GM18507 (cell line): ENCODE results near the gene STX17.

Source experiments
- DNase-seq: peaks from one replicate; pipeline ENCODE4 v3.0.0; 2011; ENCODE audit warnings: low read depth; ENCODE audit not compliant: insufficient read length; ENCODE audit errors: extremely low spot score
- FAIRE-seq: peaks from 2 replicates; lab custom pipeline; 2011; peaks lifted over from hg19 to GRCh38; lab: Jason Lieb, UNC

STX17 gene

GRCh38 chr9:99896119-99896518, 10.3 kb upstream of the STX17 start:
- FAIRE-seq (no peak), DNase-seq (no peak)

GRCh38 chr9:99903393-99903792, 3.1 kb upstream of the STX17 start:
- no peak for DNase-seq
- FAIRE-seq: no peak

GRCh38 chr9:99905833-99906402, 536 bp upstream of the STX17 start:
- peak; percentile 5 for FAIRE-seq
- no peak for DNase-seq

DNA sequence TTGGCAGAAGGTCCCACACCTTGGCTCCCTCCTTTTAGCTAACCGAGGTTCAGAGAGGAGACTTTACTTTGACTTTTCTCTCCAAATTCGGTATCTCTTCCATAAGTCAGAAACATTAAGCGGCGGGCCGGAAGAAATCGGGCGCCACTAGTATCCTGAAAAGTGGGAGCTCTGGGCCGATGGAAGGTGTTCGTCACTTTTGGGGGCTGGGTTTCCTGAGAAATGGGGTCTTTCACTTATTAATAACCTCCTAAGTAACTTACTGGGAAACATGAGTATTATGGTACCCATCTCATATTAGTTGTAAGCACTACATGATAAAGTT, 716 bp downstream of the STX17 start:
- DNase-seq (no peak), FAIRE-seq (no peak)

- DNase-seq (no peak), FAIRE-seq (no peak)
These were observed 5.1 kb downstream of the STX17 start for GRCh38 chr9:99911600-99911999.

DNA sequence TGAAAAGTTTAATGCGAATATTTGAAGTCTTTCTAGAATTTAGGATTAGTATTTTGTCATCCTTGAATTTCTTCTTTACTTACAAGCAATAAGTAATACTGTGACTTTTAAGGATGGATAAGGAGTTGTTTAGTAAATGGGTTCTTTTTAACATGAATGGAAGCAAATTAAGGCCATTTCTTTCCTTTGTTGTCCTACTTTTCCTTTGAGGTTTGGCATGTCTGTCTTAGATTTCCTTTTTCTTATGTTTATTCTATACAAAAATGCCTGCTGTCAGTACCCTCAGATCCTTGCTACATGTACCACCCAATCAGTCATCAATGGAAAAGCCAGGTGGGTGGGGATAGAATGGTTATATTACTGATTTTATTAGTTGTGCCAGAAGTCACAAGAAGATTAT, 10.2 kb downstream of the STX17 start:
- no peak for DNase-seq
- no peak for FAIRE-seq

DNA sequence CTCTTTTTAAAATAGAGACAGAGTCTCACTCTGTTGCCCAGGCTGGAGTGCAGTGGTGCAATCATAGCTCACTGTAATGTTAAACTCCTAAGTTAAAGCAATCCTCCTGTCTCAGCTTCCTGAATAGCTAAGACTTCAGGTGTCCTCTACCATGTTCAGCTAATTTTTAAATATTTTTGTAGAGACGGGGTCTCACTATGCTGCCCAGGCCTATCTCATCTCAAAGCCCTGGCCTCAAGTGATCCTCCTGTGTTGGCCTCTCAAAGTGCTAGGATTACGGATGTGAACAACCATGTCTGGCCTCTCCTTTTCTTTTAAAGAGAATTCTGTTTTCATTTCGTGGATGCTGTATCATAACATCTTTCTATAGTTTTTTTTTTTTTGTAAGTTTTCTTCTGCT, 11.7 kb downstream of the STX17 start:
- FAIRE-seq: no peak
- DNase-seq: no peak

- FAIRE-seq (no peak), DNase-seq (no peak)
These were observed 13.5 kb downstream of the STX17 start for GRCh38 chr9:99919930-99920329.

- no peak for FAIRE-seq
- no peak for DNase-seq
These were observed 15.6 kb downstream of the STX17 start for GRCh38 chr9:99921875-99922710.

- FAIRE-seq (no peak), DNase-seq (no peak)
These were observed 16.2 kb downstream of the STX17 start for GRCh38 chr9:99922711-99923030.

DNA sequence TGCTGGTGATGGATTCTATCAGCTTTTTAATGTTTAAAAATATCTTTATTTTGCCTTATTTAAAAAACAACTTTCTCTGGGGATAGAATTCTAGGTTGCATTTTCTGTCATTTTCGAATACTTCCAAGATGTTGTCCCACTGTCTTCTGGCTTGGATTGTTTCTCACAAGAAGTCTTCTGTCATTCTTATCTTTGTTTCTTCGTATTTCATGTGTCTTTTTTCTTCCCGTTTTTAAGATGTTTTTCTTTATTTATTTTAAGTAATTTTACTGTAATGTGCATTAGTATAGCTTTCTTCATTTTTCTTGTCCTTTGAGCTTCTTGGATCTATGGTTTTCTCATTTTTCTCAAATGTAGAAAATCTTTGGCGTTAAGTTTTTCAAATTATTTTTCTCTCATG, 19.1 kb downstream of the STX17 start:
- FAIRE-seq: no peak

GRCh38 chr9:99929652-99930051, 23.2 kb downstream of the STX17 start:
- no peak for DNase-seq
- no peak for FAIRE-seq

More for the DNA sequence above, 19.1 kb downstream of the STX17 start:
- no peak for DNase-seq

DNA sequence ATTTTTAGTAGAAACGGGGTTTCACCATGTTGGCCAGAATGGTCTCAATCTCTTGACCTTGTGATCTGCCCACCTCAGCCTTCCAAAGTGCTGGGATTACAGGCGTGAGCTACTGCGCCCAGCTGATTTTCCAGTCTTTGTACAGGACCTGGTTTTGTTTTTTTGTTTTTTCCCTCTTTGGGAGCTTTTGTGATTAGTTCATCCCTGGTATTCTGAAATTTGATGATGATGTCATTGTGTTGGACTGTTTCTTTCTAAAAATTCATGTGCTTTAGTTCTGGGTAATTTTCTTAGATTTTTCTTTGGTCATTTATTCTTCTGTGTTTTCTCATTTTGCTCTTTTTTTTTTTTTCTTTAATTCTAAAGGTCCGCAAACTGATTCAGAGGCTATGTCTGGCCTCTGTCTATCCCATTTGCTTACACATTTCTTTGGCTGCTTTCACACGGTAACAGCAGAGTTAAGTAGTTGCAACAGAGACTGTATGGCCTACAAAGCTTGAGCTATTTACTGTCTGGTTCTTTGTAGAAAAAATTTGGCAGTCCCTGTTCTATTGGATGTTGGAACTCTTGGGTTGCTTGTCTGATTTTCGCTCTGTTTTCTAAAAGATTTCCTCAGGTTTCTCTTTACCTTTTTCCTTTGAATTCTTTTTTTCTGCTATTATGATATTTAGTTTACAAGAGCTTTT, 24.8 kb downstream of the STX17 start:
- DNase-seq (no peak), FAIRE-seq (no peak)

GRCh38 chr9:99936947-99937587, 30.6 kb downstream of the STX17 start:
- DNase-seq (no peak), FAIRE-seq (no peak)

DNA sequence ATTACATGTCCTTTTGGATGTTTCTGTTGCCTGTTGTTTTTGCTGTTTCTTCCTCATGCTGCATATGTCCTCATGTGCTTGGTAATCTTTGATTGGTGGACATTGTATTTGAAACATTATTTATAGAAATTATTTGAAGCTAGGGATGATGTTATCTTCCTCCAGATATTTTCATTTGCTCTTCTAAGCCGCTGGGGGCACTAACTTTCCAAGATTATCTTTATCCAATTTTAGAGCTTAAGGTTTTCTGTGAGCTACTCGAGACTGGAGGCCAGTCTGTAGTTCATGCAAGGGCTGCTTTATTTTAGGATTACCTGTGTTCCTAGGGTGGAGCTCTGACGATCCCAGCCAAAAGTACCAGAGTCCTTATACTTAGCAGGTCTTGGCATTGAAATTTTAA, 40.9 kb downstream of the STX17 start:
- FAIRE-seq (no peak), DNase-seq (no peak)

DNA sequence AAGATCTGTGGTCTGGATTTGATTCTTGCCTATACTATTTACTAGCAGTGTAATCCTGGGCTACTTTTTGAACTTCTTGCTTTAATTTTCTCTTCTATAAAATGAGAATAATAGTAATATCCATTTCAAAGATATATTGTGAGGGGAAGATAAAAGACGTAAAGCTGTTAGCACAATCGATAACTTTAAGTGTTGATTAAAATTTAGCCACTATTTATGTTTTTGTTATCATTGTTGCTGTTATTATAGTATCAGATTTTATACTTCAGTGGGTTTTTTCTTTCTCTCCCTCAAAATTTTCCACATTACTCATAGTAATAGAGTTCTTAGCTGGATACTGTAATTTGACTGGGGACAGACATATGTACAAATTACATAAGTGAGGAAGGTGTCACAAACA, 42.0 kb downstream of the STX17 start:
- DNase-seq (no peak), FAIRE-seq (no peak)

- DNase-seq: no peak
- no peak for FAIRE-seq
These were observed 42.4 kb downstream of the STX17 start for GRCh38 chr9:99948896-99949295.

- DNase-seq (no peak), FAIRE-seq (peak; percentile 24)
These were observed 47.5 kb downstream of the STX17 start for GRCh38 chr9:99953861-99954507.

DNA sequence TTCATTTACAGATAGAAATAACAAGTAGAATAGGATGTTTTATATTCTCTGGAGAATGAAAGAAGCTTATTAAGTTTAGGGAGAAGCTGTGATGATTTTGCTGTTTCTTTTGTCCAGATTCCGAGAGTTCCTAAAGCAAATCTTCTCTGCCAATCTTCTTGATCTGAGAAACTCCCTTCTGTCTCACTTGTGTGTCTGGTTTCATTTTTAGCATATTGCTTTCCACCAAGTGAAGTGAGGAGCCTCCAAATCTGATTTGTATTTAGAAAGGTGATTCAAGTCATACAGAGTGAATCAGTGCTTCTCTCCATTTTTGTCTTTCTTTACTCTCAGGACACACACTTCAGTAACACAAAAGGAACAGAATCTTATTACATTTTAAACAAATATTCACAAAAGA, 48.4 kb downstream of the STX17 start:
- no peak for DNase-seq
- peak; percentile 67 for FAIRE-seq

GRCh38 chr9:99955606-99956005, 49.2 kb downstream of the STX17 start:
- FAIRE-seq (no peak), DNase-seq (no peak)
